ENCODE results near the gene TDRD10.

TDRD10 gene

GRCh38 chr1:154514066-154514553 lies 12.1 kb downstream of the TDRD10 start:
- ChIA-PET CTCF (no interaction called here), POLR2A (no interaction called here)
- TF ChIP-seq SUZ12 (IDR thresholded peaks at IDR 0.05): no peak
- TF ChIP-seq FOXA1 (IDR thresholded peaks at IDR 0.05): no peak
- no peak for TF ChIP-seq TARDBP (IDR thresholded peaks at IDR 0.05)
- TF ChIP-seq LEF1 (IDR thresholded peaks at IDR 0.05; ENCODE audit: borderline replicate concordance): no peak
- no peak for TF ChIP-seq SP1 (IDR thresholded peaks at IDR 0.05)
- no peak for TF ChIP-seq FOXK2 (IDR thresholded peaks at IDR 0.05)
- no peak for TF ChIP-seq ZNF384 (IDR thresholded peaks at IDR 0.05)
- TF ChIP-seq FOXM1 (IDR thresholded peaks at IDR 0.05; ENCODE audit: borderline replicate concordance): no peak
- no peak for DNase-seq (ENCODE audit: extremely low spot score)

GRCh38 chr1:154517661-154518060 lies 15.6 kb downstream of the TDRD10 start:
- no peak for DNase-seq (ENCODE audit: extremely low spot score)
- ChIA-PET POLR2A (interaction anchor here (0.6 kb wide), 1 partner anchor 1524 kb away, joined by 4 read pairs; no protein-coding TSS in a partner anchor), CTCF (interaction anchor here (0.6 kb wide), 1 partner anchor 86 kb away, joined by 8 read pairs; no protein-coding TSS in a partner anchor)
- TF ChIP-seq ARNT (IDR thresholded peaks at IDR 0.05) (no peak), SP1 (IDR thresholded peaks at IDR 0.05) (no peak), BHLHE40 (IDR thresholded peaks at IDR 0.05; ENCODE audit: borderline replicate concordance) (no peak), CTBP1 (IDR thresholded peaks at IDR 0.05; ENCODE audit: borderline replicate concordance) (no peak), SUZ12 (IDR thresholded peaks at IDR 0.05) (no peak), FOXK2 (IDR thresholded peaks at IDR 0.05) (no peak), HDGF (IDR thresholded peaks at IDR 0.05; ENCODE audit: borderline replicate concordance) (no peak), PKNOX1 (IDR thresholded peaks at IDR 0.05) (no peak), ZNF384 (IDR thresholded peaks at IDR 0.05) (no peak), NFRKB (IDR thresholded peaks at IDR 0.05) (no peak), FOXA1 (IDR thresholded peaks at IDR 0.05) (no peak), L3MBTL2 (conservative IDR thresholded peaks at IDR 0.05) (no peak), FOXM1 (IDR thresholded peaks at IDR 0.05; ENCODE audit: borderline replicate concordance) (no peak)

- DNase-seq (ENCODE audit: extremely low spot score): no peak
- TF ChIP-seq LEF1 (IDR thresholded peaks at IDR 0.05; ENCODE audit: borderline replicate concordance): no peak
- no peak for TF ChIP-seq ARNT (IDR thresholded peaks at IDR 0.05)
- TF ChIP-seq HDGF (IDR thresholded peaks at IDR 0.05; ENCODE audit: borderline replicate concordance): no peak
- no peak for TF ChIP-seq SUZ12 (IDR thresholded peaks at IDR 0.05)
- TF ChIP-seq TARDBP (IDR thresholded peaks at IDR 0.05): no peak
- TF ChIP-seq NFRKB (IDR thresholded peaks at IDR 0.05): no peak
- no peak for TF ChIP-seq CTBP1 (IDR thresholded peaks at IDR 0.05; ENCODE audit: borderline replicate concordance)
- TF ChIP-seq FOXM1 (IDR thresholded peaks at IDR 0.05; ENCODE audit: borderline replicate concordance): no peak
- no peak for TF ChIP-seq ZNF384 (IDR thresholded peaks at IDR 0.05)
- no peak for TF ChIP-seq BHLHE40 (IDR thresholded peaks at IDR 0.05; ENCODE audit: borderline replicate concordance)
- TF ChIP-seq PKNOX1 (IDR thresholded peaks at IDR 0.05): no peak
- no peak for TF ChIP-seq SP1 (IDR thresholded peaks at IDR 0.05)
- no peak for TF ChIP-seq FOXA1 (IDR thresholded peaks at IDR 0.05)
- no peak for TF ChIP-seq FOXK2 (IDR thresholded peaks at IDR 0.05)
- no peak for TF ChIP-seq L3MBTL2 (conservative IDR thresholded peaks at IDR 0.05)
- TF ChIP-seq ELF4 (IDR thresholded peaks at IDR 0.05): no peak
- POLR2A ChIA-PET: no interaction called here
- CTCF ChIA-PET: no interaction called here
Measured at GRCh38 chr1:154519591-154519991, 17.6 kb downstream of the TDRD10 start.

GRCh38 chr1:154520333-154520732 lies 18.3 kb downstream of the TDRD10 start:
- CTCF ChIA-PET: interaction anchor here (1.8 kb wide), 1 partner anchor 26 kb away, joined by 8 read pairs; no protein-coding TSS in a partner anchor
- TF ChIP-seq NFRKB (IDR thresholded peaks at IDR 0.05): no peak
- TF ChIP-seq BHLHE40 (IDR thresholded peaks at IDR 0.05; ENCODE audit: borderline replicate concordance): no peak
- no peak for TF ChIP-seq SUZ12 (IDR thresholded peaks at IDR 0.05)
- TF ChIP-seq LEF1 (IDR thresholded peaks at IDR 0.05; ENCODE audit: borderline replicate concordance): no peak
- no peak for TF ChIP-seq FOXK2 (IDR thresholded peaks at IDR 0.05)
- TF ChIP-seq HDGF (IDR thresholded peaks at IDR 0.05; ENCODE audit: borderline replicate concordance): no peak
- no peak for TF ChIP-seq SP1 (IDR thresholded peaks at IDR 0.05)
- TF ChIP-seq FOXA1 (IDR thresholded peaks at IDR 0.05): no peak
- TF ChIP-seq PKNOX1 (IDR thresholded peaks at IDR 0.05): no peak
- no peak for TF ChIP-seq ARNT (IDR thresholded peaks at IDR 0.05)
- no peak for TF ChIP-seq ELF4 (IDR thresholded peaks at IDR 0.05)
- TF ChIP-seq L3MBTL2 (conservative IDR thresholded peaks at IDR 0.05): no peak
- no peak for TF ChIP-seq FOXM1 (IDR thresholded peaks at IDR 0.05; ENCODE audit: borderline replicate concordance)
- TF ChIP-seq TARDBP (IDR thresholded peaks at IDR 0.05): no peak
- TF ChIP-seq CTBP1 (IDR thresholded peaks at IDR 0.05; ENCODE audit: borderline replicate concordance): no peak
- TF ChIP-seq ZNF384 (IDR thresholded peaks at IDR 0.05): no peak
- no peak for DNase-seq (ENCODE audit: extremely low spot score)
- POLR2A ChIA-PET: no interaction called here

GRCh38 chr1:154521695-154522094 lies 19.7 kb downstream of the TDRD10 start:
- ChIA-PET CTCF (interaction anchor here (1.8 kb wide), 1 partner anchor 25 kb away, joined by 8 read pairs; no protein-coding TSS in a partner anchor), POLR2A (no interaction called here)
- TF ChIP-seq FOXM1 (IDR thresholded peaks at IDR 0.05; ENCODE audit: borderline replicate concordance) (no peak), SP1 (IDR thresholded peaks at IDR 0.05) (no peak), FOXA1 (IDR thresholded peaks at IDR 0.05) (no peak), ARNT (IDR thresholded peaks at IDR 0.05) (no peak), FOXK2 (IDR thresholded peaks at IDR 0.05) (no peak), TARDBP (IDR thresholded peaks at IDR 0.05) (no peak), ELF4 (IDR thresholded peaks at IDR 0.05) (no peak), BHLHE40 (IDR thresholded peaks at IDR 0.05; ENCODE audit: borderline replicate concordance) (no peak), CTBP1 (IDR thresholded peaks at IDR 0.05; ENCODE audit: borderline replicate concordance) (no peak), LEF1 (IDR thresholded peaks at IDR 0.05; ENCODE audit: borderline replicate concordance) (no peak), HDGF (IDR thresholded peaks at IDR 0.05; ENCODE audit: borderline replicate concordance) (no peak), ZNF384 (IDR thresholded peaks at IDR 0.05) (no peak), PKNOX1 (IDR thresholded peaks at IDR 0.05) (no peak), L3MBTL2 (conservative IDR thresholded peaks at IDR 0.05) (no peak), NFRKB (IDR thresholded peaks at IDR 0.05) (no peak), SUZ12 (IDR thresholded peaks at IDR 0.05) (no peak)
- DNase-seq (ENCODE audit: extremely low spot score): no peak

Data from HEK293T (cell line).